HG03135 (cell line): ENCODE results near the gene CPEB3.
A peak's percentile ranks its signal among the peaks of the same experiment; 100 is the strongest.
"Not testable (repeated sequence)": the region's sequence is repeated elsewhere in the genome, so short reads cannot be mapped to it uniquely, and the experiment has no call there.

ENCODE experiments used
- ATAC-seq: cut with Tn5 transposase; IDR thresholded peaks from one replicate; pipeline ENCODE4 v1.9.1; 2021; ENCODE audit warnings: mild to moderate bottlenecking, moderate library complexity; ENCODE audit not compliant: unreplicated experiment

CPEB3 gene

GRCh38 chr10:92290837-92291615, at the start of gene CPEB3, which contains the start of gene MARCHF5:
Gene CPEB3 (minus strand): TSS chr10:92291078. CDS start chr10:92240350, 50,728 bp downstream.
Gene MARCHF5 (plus strand): TSS chr10:92291167. CDS start chr10:92291495, 328 bp downstream.
- ATAC-seq = peak; percentile 99

GRCh38 chr10:92329927-92330326, 39.0 kb upstream of the CPEB3 start:
- ATAC-seq = not testable (repeated sequence)

GRCh38 chr10:92328993-92329392, 38.1 kb upstream of the CPEB3 start:
- ATAC-seq = no peak

- no peak for ATAC-seq
Observed at GRCh38 chr10:92327445-92328433, 36.9 kb upstream of the CPEB3 start.

GRCh38 chr10:92323079-92323478, 32.2 kb upstream of the CPEB3 start:
- ATAC-seq = no peak

GRCh38 chr10:92316610-92317009, 25.7 kb upstream of the CPEB3 start:
- ATAC-seq = no peak

GRCh38 chr10:92313750-92314149, 22.9 kb upstream of the CPEB3 start:
- no peak for ATAC-seq

- no peak for ATAC-seq
Observed at GRCh38 chr10:92309272-92309671, 18.4 kb upstream of the CPEB3 start.

GRCh38 chr10:92305133-92306072, 14.5 kb upstream of the CPEB3 start:
- no peak for ATAC-seq

- ATAC-seq = no peak
Observed at GRCh38 chr10:92304061-92304460, 13.2 kb upstream of the CPEB3 start.

GRCh38 chr10:92303096-92303495, 12.2 kb upstream of the CPEB3 start:
- no peak for ATAC-seq

- ATAC-seq = no peak
Observed at GRCh38 chr10:92298487-92298886, 7.6 kb upstream of the CPEB3 start.

- no peak for ATAC-seq
Observed at GRCh38 chr10:92291921-92292845, 1.3 kb upstream of the CPEB3 start.

GRCh38 chr10:92291616-92291865, 663 bp upstream of the CPEB3 start:
- peak; percentile 3 for ATAC-seq

- ATAC-seq = peak; percentile 8
Observed at GRCh38 chr10:92290076-92290836, 622 bp downstream of the CPEB3 start.

GRCh38 chr10:92284112-92284704, 6.7 kb downstream of the CPEB3 start:
- ATAC-seq = no peak

- ATAC-seq = no peak
Observed at GRCh38 chr10:92278996-92279696, 11.7 kb downstream of the CPEB3 start.

GRCh38 chr10:92274071-92274470, 16.8 kb downstream of the CPEB3 start:
- no peak for ATAC-seq
